H1 (cell line): ENCODE data around the gene PASK.

Source experiments
- CBX8 ChIP-seq: fragments of 300-800, 300-1000 bp; sonication (generic); IDR thresholded peaks from 2 replicates; pipeline ENCODE4 v1.7.1; 2016; ENCODE audit warnings: low read depth, low read length, borderline replicate concordance
- HDAC6 ChIP-seq: IDR thresholded peaks from one replicate; pipeline ENCODE4 v1.7.1; 2012; ENCODE audit warnings: low read depth, mild to moderate bottlenecking, inconsistent platforms, low read length, moderate library complexity

GRCh38 chr2:241110607-241111439 is 38.4 kb downstream of the PASK start:
- TF ChIP-seq HDAC6 (no peak), CBX8 (no peak)
